ENCODE measurements around the gene RPL3.

Gene RPL3

DNA sequence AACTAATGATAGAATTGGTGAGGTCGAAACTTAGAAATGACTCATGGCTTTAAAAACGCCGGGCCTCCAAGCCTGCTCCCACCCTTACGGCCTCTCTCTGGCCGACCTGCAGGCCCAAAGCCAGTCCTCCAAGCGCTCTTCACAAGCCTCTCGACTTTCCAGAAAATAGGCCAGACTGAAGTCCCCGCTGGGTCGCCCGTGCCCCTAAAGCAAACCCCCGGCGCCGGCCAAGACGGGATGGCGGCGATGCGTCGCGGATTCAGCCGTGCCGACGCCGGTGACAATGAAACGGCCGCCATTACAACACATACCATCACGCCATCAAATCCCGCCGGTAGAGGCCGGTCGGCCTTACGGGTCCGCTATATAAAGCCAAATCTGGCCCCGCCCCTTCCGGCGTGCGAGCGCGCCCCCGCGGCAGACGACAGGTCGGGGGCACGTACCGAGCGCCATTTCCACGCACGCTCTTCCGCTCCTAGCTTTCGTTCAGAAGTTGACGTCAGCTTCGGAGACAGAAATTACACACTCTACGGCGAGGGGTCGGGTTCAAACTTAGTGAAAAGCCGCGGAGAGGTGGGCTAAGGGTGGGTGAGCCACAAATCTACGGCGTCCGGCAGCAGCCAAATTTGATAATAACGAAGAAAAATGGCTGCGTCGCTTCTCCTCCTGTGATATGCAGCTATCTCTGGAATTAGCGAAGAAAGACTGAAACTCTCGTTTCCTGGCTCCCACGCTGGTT is at the start of gene RPL3:
RPL3 (minus strand) TSS at position 340 of the 739 bp plus-strand sequence; CDS start at position 314, 26 bp downstream.
- H4K20me1 ChIP-seq (ENCODE audit: control insufficient read depth, insufficient read depth, low read depth, low read length), result peaks cover 41% of the 10 kb centered on the region
- TF ChIP-seq, protein P1, sequence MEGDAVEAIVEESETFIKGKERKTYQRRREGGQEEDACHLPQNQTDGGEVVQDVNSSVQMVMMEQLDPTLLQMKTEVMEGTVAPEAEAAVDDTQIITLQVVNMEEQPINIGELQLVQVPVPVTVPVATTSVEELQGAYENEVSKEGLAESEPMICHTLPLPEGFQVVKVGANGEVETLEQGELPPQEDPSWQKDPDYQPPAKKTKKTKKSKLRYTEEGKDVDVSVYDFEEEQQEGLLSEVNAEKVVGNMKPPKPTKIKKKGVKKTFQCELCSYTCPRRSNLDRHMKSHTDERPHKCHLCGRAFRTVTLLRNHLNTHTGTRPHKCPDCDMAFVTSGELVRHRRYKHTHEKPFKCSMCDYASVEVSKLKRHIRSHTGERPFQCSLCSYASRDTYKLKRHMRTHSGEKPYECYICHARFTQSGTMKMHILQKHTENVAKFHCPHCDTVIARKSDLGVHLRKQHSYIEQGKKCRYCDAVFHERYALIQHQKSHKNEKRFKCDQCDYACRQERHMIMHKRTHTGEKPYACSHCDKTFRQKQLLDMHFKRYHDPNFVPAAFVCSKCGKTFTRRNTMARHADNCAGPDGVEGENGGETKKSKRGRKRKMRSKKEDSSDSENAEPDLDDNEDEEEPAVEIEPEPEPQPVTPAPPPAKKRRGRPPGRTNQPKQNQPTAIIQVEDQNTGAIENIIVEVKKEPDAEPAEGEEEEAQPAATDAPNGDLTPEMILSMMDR (IDR thresholded peaks at IDR 0.05; ENCODE audit: low read depth, low read length, poor library complexity, severe bottlenecking), result no peak
- no peak for TF ChIP-seq EZH2phosphoT487 (IDR thresholded peaks at IDR 0.05; ENCODE audit: borderline replicate concordance, low read length)
- H3K9me2 ChIP-seq (replicated peaks; ENCODE audit: control insufficient read depth, low read length), result no peaks in the 10 kb centered on the region

DNA sequence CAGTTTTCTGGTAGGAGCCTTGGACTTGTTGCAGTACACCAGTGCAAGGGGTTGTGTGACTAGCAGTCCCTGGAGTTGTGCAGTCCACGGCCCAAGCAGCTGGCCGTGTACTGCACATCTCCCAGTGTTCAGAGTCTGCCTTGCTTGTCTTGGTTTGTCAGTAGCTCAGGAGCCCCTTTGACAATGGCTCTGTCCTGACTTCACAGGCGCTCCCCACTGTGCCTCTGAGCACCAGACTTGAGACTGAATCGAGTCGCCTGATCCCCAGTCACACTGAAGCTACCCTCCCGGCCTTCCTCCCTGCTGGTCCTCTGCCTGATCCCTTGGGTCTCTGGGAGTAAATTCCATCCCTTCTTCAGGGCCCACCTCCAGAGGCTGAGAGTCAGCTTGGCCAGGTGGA is 49.8 kb upstream of the RPL3 start:
- Histone ChIP-seq H3K36me3 (ENCODE audit: control insufficient read depth, low read length) (no peaks in the 10 kb centered on the region), H3K4me3 (ENCODE audit: low read length) (no peak overlapping the region), H3K9me2 (replicated peaks; ENCODE audit: control insufficient read depth, low read length) (no peaks in the 10 kb centered on the region), H3K9me3 (ENCODE audit: control insufficient read depth, insufficient read depth, low read length) (no peaks in the 10 kb centered on the region), H3K4me2 (ENCODE audit: low read length) (no peak overlapping the region), H3K4me1 (ENCODE audit: control insufficient read depth, low read length) (peaks cover 15% of the 10 kb centered on the region), H3K27ac (ENCODE audit: low read depth, low read length) (no peak overlapping the region), H4K20me1 (ENCODE audit: control insufficient read depth, insufficient read depth, low read depth, low read length) (no peaks in the 10 kb centered on the region), H3K27me3 (ENCODE audit: control insufficient read depth, low read length) (no peaks in the 10 kb centered on the region), H3F3A (ENCODE audit: control insufficient read depth, insufficient read depth) (no peaks in the 10 kb centered on the region), H3K79me2 (ENCODE audit: control insufficient read depth, low read length) (no peaks in the 10 kb centered on the region)
- TF ChIP-seq, protein P1 (IDR thresholded peaks at IDR 0.05; ENCODE audit: low read depth, low read length, poor library complexity, severe bottlenecking), result no peak
- TF ChIP-seq EZH2phosphoT487 (IDR thresholded peaks at IDR 0.05; ENCODE audit: borderline replicate concordance, low read length), result no peak

More for the DNA sequence above, at the start of gene RPL3:
- peak within 1 kb of the TSS; percentile 85 for H3K4me3 ChIP-seq (ENCODE audit: low read length)
- H3K4me1 ChIP-seq (ENCODE audit: control insufficient read depth, low read length), result peaks cover 39% of the 10 kb centered on the region
- H3K4me2 ChIP-seq (ENCODE audit: low read length), result peak within 1 kb of the TSS; percentile 95
- peak within 1 kb of the TSS; percentile 95 for H3K27ac ChIP-seq (ENCODE audit: low read depth, low read length)
- H3K36me3 ChIP-seq (ENCODE audit: control insufficient read depth, low read length), result peaks cover 53% of the 10 kb centered on the region
- H3K79me2 ChIP-seq (ENCODE audit: control insufficient read depth, low read length), result peaks cover 52% of the 10 kb centered on the region
- H3K27me3 ChIP-seq (ENCODE audit: control insufficient read depth, low read length), result no peaks in the 10 kb centered on the region
- no peaks in the 10 kb centered on the region for H3K9me3 ChIP-seq (ENCODE audit: control insufficient read depth, insufficient read depth, low read length)
- peaks cover 51% of the 10 kb centered on the region for H3F3A ChIP-seq (ENCODE audit: control insufficient read depth, insufficient read depth)

DNA sequence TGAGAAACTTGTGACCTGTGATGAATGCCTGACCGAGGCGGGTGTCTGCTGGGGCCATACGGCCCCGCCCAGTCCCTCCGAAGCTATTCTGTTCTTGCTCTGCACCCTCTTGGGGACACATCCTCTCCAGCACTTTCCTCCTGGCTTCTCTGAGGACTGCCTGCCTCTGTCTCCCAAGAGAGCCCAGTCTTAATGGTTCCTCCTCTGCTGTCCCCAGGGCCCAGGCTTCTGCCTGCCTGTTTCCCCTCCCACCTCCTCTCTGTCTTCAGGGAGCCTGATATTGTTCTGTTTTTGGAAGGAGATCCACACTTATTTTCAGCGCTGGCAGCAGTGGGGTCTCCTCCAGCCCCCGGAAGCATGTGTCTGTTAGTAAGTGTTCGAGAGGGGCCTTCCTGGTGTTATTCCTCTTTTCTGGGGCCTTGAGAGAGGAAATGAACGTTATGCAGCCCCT is 49.1 kb upstream of the RPL3 start:
- Histone ChIP-seq H3K27me3 (ENCODE audit: control insufficient read depth, low read length) (no peaks in the 10 kb centered on the region), H3K4me1 (ENCODE audit: control insufficient read depth, low read length) (peaks cover 15% of the 10 kb centered on the region), H3K79me2 (ENCODE audit: control insufficient read depth, low read length) (no peaks in the 10 kb centered on the region), H3K4me3 (ENCODE audit: low read length) (no peak overlapping the region), H3K4me2 (ENCODE audit: low read length) (no peak overlapping the region), H3K9me2 (replicated peaks; ENCODE audit: control insufficient read depth, low read length) (no peaks in the 10 kb centered on the region), H3F3A (ENCODE audit: control insufficient read depth, insufficient read depth) (no peaks in the 10 kb centered on the region), H3K36me3 (ENCODE audit: control insufficient read depth, low read length) (no peaks in the 10 kb centered on the region), H3K9me3 (ENCODE audit: control insufficient read depth, insufficient read depth, low read length) (no peaks in the 10 kb centered on the region), H3K27ac (ENCODE audit: low read depth, low read length) (no peak overlapping the region), H4K20me1 (ENCODE audit: control insufficient read depth, insufficient read depth, low read depth, low read length) (no peaks in the 10 kb centered on the region)
- no peak for TF ChIP-seq EZH2phosphoT487 (IDR thresholded peaks at IDR 0.05; ENCODE audit: borderline replicate concordance, low read length)
- TF ChIP-seq, protein P1 (IDR thresholded peaks at IDR 0.05; ENCODE audit: low read depth, low read length, poor library complexity, severe bottlenecking), result no peak

Measured in DOHH2 (cell line).